HEK293 (cell line): ENCODE data around the gene RASAL2.

ENCODE experiments used
- CTCF ChIA-PET: fragments of 350-600 bp; formaldehyde crosslinking; extraction: SDS; loops from one replicate; lab custom pipeline; 2021; ENCODE audit warnings: antibody characterized with exemption; lab: Yijun Ruan, JAX
- POLR2A ChIA-PET: fragments of 300-600 bp; formaldehyde crosslinking; extraction: SDS; loops from one replicate; lab custom pipeline; 2020; ENCODE audit warnings: antibody characterized with exemption, inconsistent platforms; lab: Yijun Ruan, JAX
- H3K27ac ChIP-seq: fragments of 200-500 bp; sonication (Bioruptor generic); 2 replicates; pipeline ENCODE4 v1.5.1; 2014; ENCODE audit warnings: low read depth, low read length, control low read depth, inconsistent platforms; ENCODE audit errors: extremely low read depth
- H3K36me3 ChIP-seq, 2 experiments: fragments of 200-500 bp in 1 of 2; sonication (Bioruptor generic) in 1 of 2; 1 replicate in 1 of 2; 2 replicates in 1 of 2; pipeline ENCODE4 v1.5.1; 2014 to 2017; ENCODE audit warnings: inconsistent platforms in 2 of 2, low read length in 2 of 2; ENCODE audit not compliant: control insufficient read depth in 2 of 2, insufficient read depth in 1 of 2
- H3K4me1 ChIP-seq: fragments of 200-500 bp; sonication (Bioruptor generic); 2 replicates; pipeline ENCODE4 v1.5.1; 2014; ENCODE audit warnings: mild to moderate bottlenecking, low read length, inconsistent platforms; ENCODE audit not compliant: control insufficient read depth, insufficient read depth
- H3K4me3 ChIP-seq: 2 replicates; pipeline ENCODE4 v1.5.1; 2011; ENCODE audit warnings: low read depth, mild to moderate bottlenecking, control low read depth, low read length, moderate library complexity
- H3K9me3 ChIP-seq: fragments of 200-500 bp; sonication (Bioruptor generic); 2 replicates; pipeline ENCODE4 v1.5.1; 2014; ENCODE audit warnings: low read depth, low read length, inconsistent platforms; ENCODE audit not compliant: control insufficient read depth, insufficient read depth
- EGR2 ChIP-seq: fragments of 450-650 bp; formaldehyde crosslinking; IDR thresholded peaks from 2 replicates; pipeline ENCODE4 v1.5.1; 2016; ENCODE audit warnings: low read depth, missing biosample characterization, missing genetic modification characterization
- GLI2 ChIP-seq: fragments of 450-650 bp; formaldehyde crosslinking; IDR thresholded peaks from 2 replicates; pipeline ENCODE4; 2017; ENCODE audit warnings: missing biosample characterization, missing genetic modification characterization, low read depth, borderline replicate concordance
- KLF9 ChIP-seq: fragments of 450-650 bp; formaldehyde crosslinking; IDR thresholded peaks from 2 replicates; pipeline ENCODE4 v1.5.1; 2016; ENCODE audit warnings: missing biosample characterization, missing genetic modification characterization, low read depth
- OSR2 ChIP-seq: fragments of 450-650 bp; formaldehyde crosslinking; IDR thresholded peaks from 2 replicates; pipeline ENCODE4 v1.5.1; 2016; ENCODE audit warnings: missing biosample characterization, missing genetic modification characterization
- RBAK ChIP-seq: fragments of 450-650 bp; formaldehyde crosslinking; IDR thresholded peaks from 2 replicates; pipeline ENCODE4 v1.5.1; 2016; ENCODE audit warnings: missing biosample characterization, missing genetic modification characterization
- SP3 ChIP-seq: fragments of 450-650 bp; formaldehyde crosslinking; IDR thresholded peaks from 2 replicates; pipeline ENCODE4 v1.5.1; 2016; ENCODE audit warnings: missing biosample characterization, missing genetic modification characterization
- ZBTB21 ChIP-seq: fragments of 450-650 bp; formaldehyde crosslinking; IDR thresholded peaks from 2 replicates; pipeline ENCODE4 v1.5.1; 2017; ENCODE audit warnings: missing biosample characterization, missing genetic modification characterization
- ZBTB7A ChIP-seq: fragments of 450-650 bp; formaldehyde crosslinking; IDR thresholded peaks from 2 replicates; pipeline ENCODE4 v1.5.1; 2016; ENCODE audit warnings: low read depth, missing biosample characterization, missing genetic modification characterization
- ZNF112 ChIP-seq: fragments of 450-650 bp; formaldehyde crosslinking; IDR thresholded peaks from 2 replicates; pipeline ENCODE4 v1.5.0; 2017; ENCODE audit warnings: missing biosample characterization, missing genetic modification characterization
- ZNF132 ChIP-seq: fragments of 450-650 bp; formaldehyde crosslinking; IDR thresholded peaks from 2 replicates; pipeline ENCODE4 v1.5.1; 2017; ENCODE audit warnings: missing biosample characterization, missing genetic modification characterization, borderline replicate concordance
- ZNF175 ChIP-seq: fragments of 450-650 bp; formaldehyde crosslinking; IDR thresholded peaks from 2 replicates; pipeline ENCODE4 v1.5.1; 2016; ENCODE audit warnings: missing biosample characterization, missing genetic modification characterization
- ZNF211 ChIP-seq: fragments of 450-650 bp; formaldehyde crosslinking; IDR thresholded peaks from 2 replicates; pipeline ENCODE4 v1.5.1; 2016; ENCODE audit warnings: low read depth, missing biosample characterization, missing genetic modification characterization
- ZNF239 ChIP-seq: fragments of 450-650 bp; formaldehyde crosslinking; IDR thresholded peaks from 2 replicates; pipeline ENCODE4 v1.5.1; 2016; ENCODE audit warnings: missing biosample characterization, missing genetic modification characterization
- ZNF292 ChIP-seq: fragments of 450-650 bp; formaldehyde crosslinking; IDR thresholded peaks from 2 replicates; pipeline ENCODE4 v1.5.1; 2016; ENCODE audit warnings: low read depth, missing biosample characterization, missing genetic modification characterization, borderline replicate concordance
- ZNF354C ChIP-seq: fragments of 450-650 bp; formaldehyde crosslinking; IDR thresholded peaks from 2 replicates; pipeline ENCODE4 v1.5.1; 2016; ENCODE audit warnings: missing biosample characterization, missing genetic modification characterization, low read depth, borderline replicate concordance
- ZNF433 ChIP-seq: fragments of 450-650 bp; formaldehyde crosslinking; IDR thresholded peaks from 2 replicates; pipeline ENCODE4 v1.5.1; 2016; ENCODE audit warnings: missing biosample characterization, missing genetic modification characterization, low read depth
- ZNF548 ChIP-seq: fragments of 450-650 bp; formaldehyde crosslinking; IDR thresholded peaks from 2 replicates; pipeline ENCODE4 v1.5.1; 2016; ENCODE audit warnings: missing biosample characterization, missing genetic modification characterization
- ZNF549 ChIP-seq: fragments of 450-650 bp; IDR thresholded peaks from 2 replicates; pipeline ENCODE4 v1.5.1; 2018; ENCODE audit warnings: missing biosample characterization, missing genetic modification characterization, mild to moderate bottlenecking, inconsistent platforms, moderate library complexity
- ZNF596 ChIP-seq: fragments of 450-650 bp; IDR thresholded peaks from 2 replicates; pipeline ENCODE4 v1.5.0; 2018; ENCODE audit warnings: missing biosample characterization, mild to moderate bottlenecking, missing genetic modification characterization, moderate library complexity
- ZXDB ChIP-seq: fragments of 450-650 bp; formaldehyde crosslinking; IDR thresholded peaks from 2 replicates; pipeline ENCODE4 v1.5.1; 2016; ENCODE audit warnings: missing biosample characterization, missing genetic modification characterization
- TF ChIP-seq, protein P1 (sequence below): fragments of 450-650 bp; formaldehyde crosslinking; IDR thresholded peaks from 2 replicates; pipeline ENCODE4 v1.5.1; 2016; ENCODE audit warnings: missing biosample characterization, missing genetic modification characterization
- TF ChIP-seq, protein P2 (sequence below): fragments of 450-650 bp; formaldehyde crosslinking; IDR thresholded peaks from 2 replicates; pipeline ENCODE4 v1.5.1; 2016; ENCODE audit warnings: missing biosample characterization, missing genetic modification characterization
- TF ChIP-seq, protein P3 (sequence below): fragments of 450-650 bp; formaldehyde crosslinking; IDR thresholded peaks from 2 replicates; pipeline ENCODE4 v1.5.1; 2016; ENCODE audit warnings: missing biosample characterization, missing genetic modification characterization
- TF ChIP-seq, protein P4 (sequence below): fragments of 450-650 bp; formaldehyde crosslinking; IDR thresholded peaks from 2 replicates; pipeline ENCODE4 v1.5.1; 2016; ENCODE audit warnings: missing biosample characterization, missing genetic modification characterization
- TF ChIP-seq, protein P5 (sequence below): fragments of 450-650 bp; formaldehyde crosslinking; IDR thresholded peaks from 2 replicates; pipeline ENCODE4 v1.5.1; 2017; ENCODE audit warnings: missing biosample characterization, missing genetic modification characterization

Gene RASAL2

DNA sequence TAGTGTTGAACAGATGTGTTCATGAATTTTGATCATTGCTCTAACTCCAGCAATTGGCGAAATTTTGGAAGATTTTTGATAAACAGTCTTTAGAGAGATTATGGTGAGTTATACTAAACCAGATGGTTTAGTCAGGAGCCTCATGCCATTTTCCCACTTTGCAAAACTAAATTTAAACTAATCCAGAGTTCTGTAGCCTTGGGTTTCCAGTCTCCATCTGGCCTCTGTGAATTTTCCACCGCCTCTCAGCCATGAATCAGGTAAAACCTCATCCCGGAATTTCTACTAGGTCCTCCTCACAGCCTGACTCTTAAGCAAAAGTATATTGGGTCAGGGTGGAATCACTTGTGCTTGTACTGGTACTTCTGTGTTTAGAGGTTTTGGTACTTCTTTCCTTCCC lies 358.1 kb downstream of the RASAL2 start:
- Histone ChIP-seq H3K4me1 (no peaks in the 10 kb centered on the region), H3K4me3 (no peak overlapping the region), H3K27ac (no peak overlapping the region), H3K36me3 (peaks cover 3 to 5% of the 10 kb centered on the region in 2 experiments; a peak in 2 of 3 replicates), H3K9me3 (no peaks in the 10 kb centered on the region)
- CTCF ChIA-PET: no interaction called here
- TF ChIP-seq ZNF549 (tag by site-specific recombination) (no peak), OSR2 (no peak), GLI2 (no peak), SP3 (no peak), ZXDB (no peak), ZBTB21 (tag by site-specific recombination) (no peak), ZNF292 (tag by site-specific recombination) (no peak), ZNF433 (no peak), ZNF211 (tag by site-specific recombination) (no peak), ZBTB7A (tag by site-specific recombination) (no peak), ZNF175 (tag by site-specific recombination) (no peak)
- TF ChIP-seq, protein P1, sequence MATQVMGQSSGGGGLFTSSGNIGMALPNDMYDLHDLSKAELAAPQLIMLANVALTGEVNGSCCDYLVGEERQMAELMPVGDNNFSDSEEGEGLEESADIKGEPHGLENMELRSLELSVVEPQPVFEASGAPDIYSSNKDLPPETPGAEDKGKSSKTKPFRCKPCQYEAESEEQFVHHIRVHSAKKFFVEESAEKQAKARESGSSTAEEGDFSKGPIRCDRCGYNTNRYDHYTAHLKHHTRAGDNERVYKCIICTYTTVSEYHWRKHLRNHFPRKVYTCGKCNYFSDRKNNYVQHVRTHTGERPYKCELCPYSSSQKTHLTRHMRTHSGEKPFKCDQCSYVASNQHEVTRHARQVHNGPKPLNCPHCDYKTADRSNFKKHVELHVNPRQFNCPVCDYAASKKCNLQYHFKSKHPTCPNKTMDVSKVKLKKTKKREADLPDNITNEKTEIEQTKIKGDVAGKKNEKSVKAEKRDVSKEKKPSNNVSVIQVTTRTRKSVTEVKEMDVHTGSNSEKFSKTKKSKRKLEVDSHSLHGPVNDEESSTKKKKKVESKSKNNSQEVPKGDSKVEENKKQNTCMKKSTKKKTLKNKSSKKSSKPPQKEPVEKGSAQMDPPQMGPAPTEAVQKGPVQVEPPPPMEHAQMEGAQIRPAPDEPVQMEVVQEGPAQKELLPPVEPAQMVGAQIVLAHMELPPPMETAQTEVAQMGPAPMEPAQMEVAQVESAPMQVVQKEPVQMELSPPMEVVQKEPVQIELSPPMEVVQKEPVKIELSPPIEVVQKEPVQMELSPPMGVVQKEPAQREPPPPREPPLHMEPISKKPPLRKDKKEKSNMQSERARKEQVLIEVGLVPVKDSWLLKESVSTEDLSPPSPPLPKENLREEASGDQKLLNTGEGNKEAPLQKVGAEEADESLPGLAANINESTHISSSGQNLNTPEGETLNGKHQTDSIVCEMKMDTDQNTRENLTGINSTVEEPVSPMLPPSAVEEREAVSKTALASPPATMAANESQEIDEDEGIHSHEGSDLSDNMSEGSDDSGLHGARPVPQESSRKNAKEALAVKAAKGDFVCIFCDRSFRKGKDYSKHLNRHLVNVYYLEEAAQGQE: no peak
- TF ChIP-seq, protein P2, sequence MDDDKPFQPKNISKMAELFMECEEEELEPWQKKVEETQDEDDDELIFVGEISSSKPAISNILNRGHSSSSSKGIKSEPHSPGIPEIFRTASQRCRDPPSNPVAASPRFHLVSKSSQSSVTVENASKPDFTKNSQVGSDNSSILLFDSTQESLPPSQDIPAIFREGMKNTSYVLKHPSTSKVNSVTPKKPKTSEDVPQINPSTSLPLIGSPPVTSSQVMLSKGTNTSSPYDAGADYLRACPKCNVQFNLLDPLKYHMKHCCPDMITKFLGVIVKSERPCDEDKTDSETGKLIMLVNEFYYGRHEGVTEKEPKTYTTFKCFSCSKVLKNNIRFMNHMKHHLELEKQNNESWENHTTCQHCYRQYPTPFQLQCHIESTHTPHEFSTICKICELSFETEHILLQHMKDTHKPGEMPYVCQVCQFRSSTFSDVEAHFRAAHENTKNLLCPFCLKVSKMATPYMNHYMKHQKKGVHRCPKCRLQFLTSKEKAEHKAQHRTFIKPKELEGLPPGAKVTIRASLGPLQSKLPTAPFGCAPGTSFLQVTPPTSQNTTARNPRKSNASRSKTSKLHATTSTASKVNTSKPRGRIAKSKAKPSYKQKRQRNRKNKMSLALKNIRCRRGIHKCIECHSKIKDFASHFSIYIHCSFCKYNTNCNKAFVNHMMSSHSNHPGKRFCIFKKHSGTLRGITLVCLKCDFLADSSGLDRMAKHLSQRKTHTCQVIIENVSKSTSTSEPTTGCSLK (tag by site-specific recombination): no peak
- POLR2A ChIA-PET: no interaction called here

DNA sequence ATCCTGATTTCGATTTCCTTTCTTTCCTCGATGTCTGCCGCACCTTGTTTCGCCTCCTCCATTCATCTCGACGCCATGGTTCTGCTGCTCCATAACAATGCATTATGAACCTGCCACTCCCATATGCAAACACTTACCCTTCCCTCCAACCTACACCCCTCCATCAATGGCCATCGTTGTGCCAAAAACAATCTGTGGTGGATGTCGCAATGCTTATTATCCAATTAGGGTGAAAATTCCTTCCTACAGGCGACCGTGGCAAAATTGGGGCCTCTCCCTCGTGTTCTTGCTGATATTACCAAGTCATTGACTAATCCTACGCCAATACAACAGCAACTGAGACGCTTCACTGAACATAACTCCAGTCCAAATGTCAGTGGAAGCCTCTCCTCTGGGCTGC lies 362.6 kb downstream of the RASAL2 start:
- no peaks in the 10 kb centered on the region for H3K4me1 ChIP-seq
- CTCF ChIA-PET: no interaction called here
- POLR2A ChIA-PET: no interaction called here
- no peak overlapping the region for H3K27ac ChIP-seq
- H3K4me3 ChIP-seq: no peak overlapping the region
- no peaks in the 10 kb centered on the region for H3K9me3 ChIP-seq
- peaks cover 3 to 17% of the 10 kb centered on the region in 2 experiments; a peak in 2 of 3 replicates for H3K36me3 ChIP-seq
- no peak for TF ChIP-seq ZNF548 (tag by site-specific recombination)
- TF ChIP-seq, protein P3, sequence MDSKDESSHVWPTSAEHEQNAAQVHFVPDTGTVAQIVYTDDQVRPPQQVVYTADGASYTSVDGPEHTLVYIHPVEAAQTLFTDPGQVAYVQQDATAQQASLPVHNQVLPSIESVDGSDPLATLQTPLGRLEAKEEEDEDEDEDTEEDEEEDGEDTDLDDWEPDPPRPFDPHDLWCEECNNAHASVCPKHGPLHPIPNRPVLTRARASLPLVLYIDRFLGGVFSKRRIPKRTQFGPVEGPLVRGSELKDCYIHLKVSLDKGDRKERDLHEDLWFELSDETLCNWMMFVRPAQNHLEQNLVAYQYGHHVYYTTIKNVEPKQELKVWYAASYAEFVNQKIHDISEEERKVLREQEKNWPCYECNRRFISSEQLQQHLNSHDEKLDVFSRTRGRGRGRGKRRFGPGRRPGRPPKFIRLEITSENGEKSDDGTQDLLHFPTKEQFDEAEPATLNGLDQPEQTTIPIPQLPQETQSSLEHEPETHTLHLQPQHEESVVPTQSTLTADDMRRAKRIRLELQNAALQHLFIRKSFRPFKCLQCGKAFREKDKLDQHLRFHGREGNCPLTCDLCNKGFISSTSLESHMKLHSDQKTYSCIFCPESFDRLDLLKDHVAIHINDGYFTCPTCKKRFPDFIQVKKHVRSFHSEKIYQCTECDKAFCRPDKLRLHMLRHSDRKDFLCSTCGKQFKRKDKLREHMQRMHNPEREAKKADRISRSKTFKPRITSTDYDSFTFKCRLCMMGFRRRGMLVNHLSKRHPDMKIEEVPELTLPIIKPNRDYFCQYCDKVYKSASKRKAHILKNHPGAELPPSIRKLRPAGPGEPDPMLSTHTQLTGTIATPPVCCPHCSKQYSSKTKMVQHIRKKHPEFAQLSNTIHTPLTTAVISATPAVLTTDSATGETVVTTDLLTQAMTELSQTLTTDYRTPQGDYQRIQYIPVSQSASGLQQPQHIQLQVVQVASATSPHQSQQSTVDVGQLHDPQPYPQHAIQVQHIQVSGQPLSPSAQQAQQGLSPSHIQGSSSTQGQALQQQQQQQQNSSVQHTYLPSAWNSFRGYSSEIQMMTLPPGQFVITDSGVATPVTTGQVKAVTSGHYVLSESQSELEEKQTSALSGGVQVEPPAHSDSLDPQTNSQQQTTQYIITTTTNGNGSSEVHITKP (tag by site-specific recombination): no peak
- TF ChIP-seq, protein P4, sequence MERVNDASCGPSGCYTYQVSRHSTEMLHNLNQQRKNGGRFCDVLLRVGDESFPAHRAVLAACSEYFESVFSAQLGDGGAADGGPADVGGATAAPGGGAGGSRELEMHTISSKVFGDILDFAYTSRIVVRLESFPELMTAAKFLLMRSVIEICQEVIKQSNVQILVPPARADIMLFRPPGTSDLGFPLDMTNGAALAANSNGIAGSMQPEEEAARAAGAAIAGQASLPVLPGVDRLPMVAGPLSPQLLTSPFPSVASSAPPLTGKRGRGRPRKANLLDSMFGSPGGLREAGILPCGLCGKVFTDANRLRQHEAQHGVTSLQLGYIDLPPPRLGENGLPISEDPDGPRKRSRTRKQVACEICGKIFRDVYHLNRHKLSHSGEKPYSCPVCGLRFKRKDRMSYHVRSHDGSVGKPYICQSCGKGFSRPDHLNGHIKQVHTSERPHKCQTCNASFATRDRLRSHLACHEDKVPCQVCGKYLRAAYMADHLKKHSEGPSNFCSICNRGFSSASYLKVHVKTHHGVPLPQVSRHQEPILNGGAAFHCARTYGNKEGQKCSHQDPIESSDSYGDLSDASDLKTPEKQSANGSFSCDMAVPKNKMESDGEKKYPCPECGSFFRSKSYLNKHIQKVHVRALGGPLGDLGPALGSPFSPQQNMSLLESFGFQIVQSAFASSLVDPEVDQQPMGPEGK: no peak
- TF ChIP-seq OSR2: no peak
- TF ChIP-seq KLF9 (tag by site-specific recombination): no peak
- TF ChIP-seq, protein P5, sequence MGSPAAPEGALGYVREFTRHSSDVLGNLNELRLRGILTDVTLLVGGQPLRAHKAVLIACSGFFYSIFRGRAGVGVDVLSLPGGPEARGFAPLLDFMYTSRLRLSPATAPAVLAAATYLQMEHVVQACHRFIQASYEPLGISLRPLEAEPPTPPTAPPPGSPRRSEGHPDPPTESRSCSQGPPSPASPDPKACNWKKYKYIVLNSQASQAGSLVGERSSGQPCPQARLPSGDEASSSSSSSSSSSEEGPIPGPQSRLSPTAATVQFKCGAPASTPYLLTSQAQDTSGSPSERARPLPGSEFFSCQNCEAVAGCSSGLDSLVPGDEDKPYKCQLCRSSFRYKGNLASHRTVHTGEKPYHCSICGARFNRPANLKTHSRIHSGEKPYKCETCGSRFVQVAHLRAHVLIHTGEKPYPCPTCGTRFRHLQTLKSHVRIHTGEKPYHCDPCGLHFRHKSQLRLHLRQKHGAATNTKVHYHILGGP (tag by site-specific recombination): no peak
- no peak for TF ChIP-seq ZNF132
- no peak for TF ChIP-seq ZNF112
- TF ChIP-seq ZNF354C (tag by site-specific recombination): no peak
- TF ChIP-seq RBAK (tag by site-specific recombination): no peak
- no peak for TF ChIP-seq ZNF239 (tag by site-specific recombination)
- no peak for TF ChIP-seq ZNF596 (tag by site-specific recombination)
- no peak for TF ChIP-seq EGR2 (tag by site-specific recombination)
